BLaER1 (cell line): Measurements from ENCODE around the gene AMPH.

Source experiments
- H3K27ac ChIP-seq: shearing (Covaris generic); formaldehyde crosslinking; 2 replicates; pipeline ENCODE4 v1.8.1; 2022
- H3K27me3 ChIP-seq: shearing (Covaris generic); formaldehyde crosslinking; 2 replicates; pipeline ENCODE4 v1.8.1; 2022
- H3K36me3 ChIP-seq: shearing (Covaris generic); formaldehyde crosslinking; 2 replicates; pipeline ENCODE4 v1.8.1; 2022
- H3K4me1 ChIP-seq: shearing (Covaris generic); formaldehyde crosslinking; 2 replicates; pipeline ENCODE4 v1.8.1; 2022
- H3K4me2 ChIP-seq: shearing (Covaris generic); formaldehyde crosslinking; 2 replicates; pipeline ENCODE4 v1.8.1; 2022
- H3K4me3 ChIP-seq: shearing (Covaris generic); formaldehyde crosslinking; 2 replicates; pipeline ENCODE4 v1.8.1; 2022
- H3K9ac ChIP-seq: shearing (Covaris generic); formaldehyde crosslinking; 2 replicates; pipeline ENCODE4 v1.8.1; 2022
- H3K9me3 ChIP-seq: shearing (Covaris generic); formaldehyde crosslinking; 2 replicates; pipeline ENCODE4 v1.8.1; 2022
- H4K20me1 ChIP-seq: shearing (Covaris generic); formaldehyde crosslinking; 2 replicates; pipeline ENCODE4 v1.8.1; 2022
- Cebpa-rat ChIP-seq: shearing (Covaris generic); IDR thresholded peaks from 2 replicates; pipeline ENCODE4 v1.8.1; 2022

The AMPH gene

GRCh38 chr7:38448584-38449234 is 182.5 kb downstream of the AMPH start:
- H3K9ac ChIP-seq, result no peak overlapping the region
- H3K4me3 ChIP-seq, result no peak overlapping the region
- no peak overlapping the region for H3K27ac ChIP-seq
- no peaks in the 10 kb centered on the region for H4K20me1 ChIP-seq
- no peak overlapping the region for H3K4me2 ChIP-seq
- H3K36me3 ChIP-seq, result no peaks in the 10 kb centered on the region
- H3K4me1 ChIP-seq, result no peaks in the 10 kb centered on the region
- TF ChIP-seq Cebpa-rat, result no peak
- H3K27me3 ChIP-seq, result no peaks in the 10 kb centered on the region
- no peaks in the 10 kb centered on the region for H3K9me3 ChIP-seq

GRCh38 chr7:38448054-38448453 is 183.1 kb downstream of the AMPH start:
- no peak overlapping the region for H3K4me3 ChIP-seq
- H3K27ac ChIP-seq, result no peak overlapping the region
- no peak for TF ChIP-seq Cebpa-rat
- no peaks in the 10 kb centered on the region for H3K36me3 ChIP-seq
- H3K4me1 ChIP-seq, result no peaks in the 10 kb centered on the region
- H3K9me3 ChIP-seq, result no peaks in the 10 kb centered on the region
- H3K27me3 ChIP-seq, result no peaks in the 10 kb centered on the region
- H4K20me1 ChIP-seq, result no peaks in the 10 kb centered on the region
- no peak overlapping the region for H3K9ac ChIP-seq
- H3K4me2 ChIP-seq, result no peak overlapping the region

DNA sequence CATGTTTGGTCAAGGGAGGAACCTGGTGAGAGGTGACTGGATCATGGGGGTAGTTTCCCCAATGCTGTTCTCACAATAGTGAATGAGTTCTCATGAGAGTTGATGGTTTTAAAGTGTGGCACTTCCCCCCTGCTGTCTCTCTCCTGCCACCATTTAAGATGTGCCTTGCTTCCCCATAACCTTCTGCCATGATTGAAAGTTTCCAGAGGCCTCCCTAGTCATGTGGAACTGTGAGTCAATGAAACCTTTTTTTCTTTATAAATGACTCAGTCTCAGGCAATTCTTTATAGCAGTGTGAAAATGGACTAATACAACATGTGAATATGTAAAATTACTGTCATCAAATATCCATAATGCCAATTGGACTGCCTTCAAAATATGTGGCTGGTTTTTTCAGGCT is 192.2 kb downstream of the AMPH start:
- Histone ChIP-seq H3K36me3 (no peaks in the 10 kb centered on the region), H3K4me3 (no peak overlapping the region), H3K27ac (no peak overlapping the region), H4K20me1 (no peaks in the 10 kb centered on the region), H3K27me3 (no peaks in the 10 kb centered on the region), H3K4me1 (no peaks in the 10 kb centered on the region), H3K4me2 (no peak overlapping the region), H3K9me3 (no peaks in the 10 kb centered on the region), H3K9ac (no peak overlapping the region)
- no peak for TF ChIP-seq Cebpa-rat

DNA sequence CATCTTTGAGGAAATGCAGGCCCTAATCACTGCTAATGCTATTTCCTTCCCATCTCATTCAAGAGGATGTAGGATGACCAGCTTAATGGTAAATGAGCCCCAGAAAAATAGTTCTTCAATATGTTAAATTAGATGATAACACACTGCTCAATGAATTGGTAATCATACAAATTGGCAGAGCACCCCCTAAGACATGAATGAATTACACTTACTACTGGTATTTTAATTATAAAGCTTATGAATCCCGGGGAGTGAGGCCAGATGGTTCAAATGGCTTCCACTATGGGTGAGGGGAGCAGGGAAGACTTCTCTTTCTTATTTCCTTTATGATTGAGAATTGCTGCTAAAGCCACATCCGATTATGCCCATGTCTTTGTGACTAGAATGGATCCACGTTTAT is 198.5 kb downstream of the AMPH start:
- no peaks in the 10 kb centered on the region for H3K9me3 ChIP-seq
- no peaks in the 10 kb centered on the region for H4K20me1 ChIP-seq
- no peak overlapping the region for H3K4me3 ChIP-seq
- H3K4me2 ChIP-seq, result no peak overlapping the region
- no peak for TF ChIP-seq Cebpa-rat
- H3K27me3 ChIP-seq, result no peaks in the 10 kb centered on the region
- no peak overlapping the region for H3K27ac ChIP-seq
- H3K4me1 ChIP-seq, result no peaks in the 10 kb centered on the region
- H3K9ac ChIP-seq, result no peak overlapping the region
- no peaks in the 10 kb centered on the region for H3K36me3 ChIP-seq

DNA sequence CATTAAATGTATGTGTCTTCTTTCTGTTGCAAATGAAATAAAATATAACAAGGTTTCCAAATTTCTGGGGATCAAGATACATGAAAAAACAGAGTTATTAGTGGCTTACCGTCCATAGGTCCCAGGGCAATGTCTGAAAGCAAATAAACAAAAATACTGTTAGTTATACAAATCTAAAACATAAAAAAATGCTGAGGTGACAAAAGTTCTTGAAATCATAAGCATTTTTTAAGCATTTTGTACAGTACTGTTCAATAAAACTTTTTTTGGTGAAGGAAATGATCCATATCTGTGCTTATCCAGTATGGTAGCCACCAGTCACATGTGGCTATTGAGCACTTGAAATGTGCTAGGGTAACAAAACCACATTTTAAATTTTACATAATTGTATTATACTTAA is 199.1 kb downstream of the AMPH start:
- no peak overlapping the region for H3K4me3 ChIP-seq
- H3K36me3 ChIP-seq, result no peaks in the 10 kb centered on the region
- H3K27me3 ChIP-seq, result no peaks in the 10 kb centered on the region
- H3K9me3 ChIP-seq, result no peaks in the 10 kb centered on the region
- H3K27ac ChIP-seq, result no peak overlapping the region
- H3K9ac ChIP-seq, result no peak overlapping the region
- no peaks in the 10 kb centered on the region for H3K4me1 ChIP-seq
- H3K4me2 ChIP-seq, result no peak overlapping the region
- no peak for TF ChIP-seq Cebpa-rat
- no peaks in the 10 kb centered on the region for H4K20me1 ChIP-seq

DNA sequence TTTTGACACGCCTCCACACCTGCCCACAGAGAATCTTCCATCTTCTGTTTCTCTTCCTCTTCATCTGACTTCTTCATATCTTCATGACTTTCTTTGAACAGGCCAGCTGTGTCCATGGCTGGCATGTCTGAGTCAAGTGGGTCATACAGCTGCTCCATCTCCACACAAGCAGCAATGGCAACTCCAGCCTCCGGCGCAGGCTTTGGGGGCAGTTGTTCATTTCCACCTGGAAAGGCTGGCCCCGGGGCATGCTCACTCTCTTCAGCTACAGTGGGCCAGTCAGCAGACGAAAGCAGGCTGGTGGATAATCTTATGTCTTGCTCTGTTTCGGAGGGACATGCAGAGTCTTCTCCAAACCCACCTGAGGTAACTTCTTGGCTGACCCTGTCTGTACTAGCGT is 202.1 kb downstream of the AMPH start:
- H3K27me3 ChIP-seq, result no peaks in the 10 kb centered on the region
- H3K36me3 ChIP-seq, result no peaks in the 10 kb centered on the region
- H3K4me3 ChIP-seq, result no peak overlapping the region
- no peaks in the 10 kb centered on the region for H3K9me3 ChIP-seq
- TF ChIP-seq Cebpa-rat, result no peak
- no peak overlapping the region for H3K9ac ChIP-seq
- no peaks in the 10 kb centered on the region for H4K20me1 ChIP-seq
- peaks cover 15% of the 10 kb centered on the region for H3K4me1 ChIP-seq
- no peak overlapping the region for H3K4me2 ChIP-seq
- no peak overlapping the region for H3K27ac ChIP-seq

DNA sequence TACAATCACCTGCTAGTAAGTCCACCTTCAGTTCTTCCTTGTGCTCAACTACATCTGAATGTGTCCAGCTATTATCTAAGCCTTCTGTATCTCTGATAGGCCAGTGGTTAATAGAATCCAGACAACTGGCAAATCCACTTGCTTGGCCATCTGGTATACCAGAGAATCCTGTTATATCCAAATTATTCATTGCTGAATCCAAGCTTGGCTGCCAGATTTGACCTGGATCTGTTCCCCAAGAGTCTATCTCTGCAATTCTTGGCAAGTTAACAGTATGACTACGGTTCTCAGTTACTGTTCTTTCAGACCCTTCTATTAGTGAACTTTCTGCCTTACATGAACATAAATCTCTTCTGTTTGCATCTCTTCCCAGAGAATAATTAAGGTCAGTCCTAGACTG is 203.1 kb downstream of the AMPH start:
- no peak overlapping the region for H3K4me3 ChIP-seq

GRCh38 chr7:38427279-38427955 is 203.8 kb downstream of the AMPH start:
- no peaks in the 10 kb centered on the region for H3K36me3 ChIP-seq
- no peak overlapping the region for H3K9ac ChIP-seq
- H3K4me3 ChIP-seq, result no peak overlapping the region
- no peaks in the 10 kb centered on the region for H3K9me3 ChIP-seq
- H3K27me3 ChIP-seq, result no peaks in the 10 kb centered on the region
- no peak overlapping the region for H3K4me2 ChIP-seq
- H4K20me1 ChIP-seq, result no peaks in the 10 kb centered on the region
- H3K4me1 ChIP-seq, result peaks cover 15% of the 10 kb centered on the region
- no peak overlapping the region for H3K27ac ChIP-seq
- TF ChIP-seq Cebpa-rat, result no peak

More for the DNA sequence above, 203.1 kb downstream of the AMPH start:
- H3K4me1 ChIP-seq, result peaks cover 15% of the 10 kb centered on the region
- H3K9ac ChIP-seq, result no peak overlapping the region
- no peak overlapping the region for H3K27ac ChIP-seq
- H3K9me3 ChIP-seq, result no peaks in the 10 kb centered on the region
- H3K36me3 ChIP-seq, result no peaks in the 10 kb centered on the region
- no peak for TF ChIP-seq Cebpa-rat
- no peaks in the 10 kb centered on the region for H3K27me3 ChIP-seq
- no peaks in the 10 kb centered on the region for H4K20me1 ChIP-seq
- no peak overlapping the region for H3K4me2 ChIP-seq

GRCh38 chr7:38425509-38425908 is 205.7 kb downstream of the AMPH start:
- Histone ChIP-seq H3K4me1 (peaks cover 15% of the 10 kb centered on the region), H3K4me2 (peak overlapping the region; percentile 11; the same call in 1 of the 2 replicates), H3K27me3 (no peaks in the 10 kb centered on the region), H3K36me3 (no peaks in the 10 kb centered on the region), H3K4me3 (no peak overlapping the region), H3K9me3 (no peaks in the 10 kb centered on the region), H4K20me1 (no peaks in the 10 kb centered on the region), H3K9ac (no peak overlapping the region), H3K27ac (no peak overlapping the region)
- TF ChIP-seq Cebpa-rat, result no peak

GRCh38 chr7:38424750-38425463 is 206.3 kb downstream of the AMPH start:
- no peaks in the 10 kb centered on the region for H3K36me3 ChIP-seq
- H3K4me2 ChIP-seq, result peak overlapping the region; percentile 27; the same call in 1 of the 2 replicates
- no peak overlapping the region for H3K9ac ChIP-seq
- no peaks in the 10 kb centered on the region for H4K20me1 ChIP-seq
- H3K4me3 ChIP-seq, result no peak overlapping the region
- H3K27ac ChIP-seq, result no peak overlapping the region
- no peak for TF ChIP-seq Cebpa-rat
- peaks cover 15% of the 10 kb centered on the region for H3K4me1 ChIP-seq
- no peaks in the 10 kb centered on the region for H3K9me3 ChIP-seq
- H3K27me3 ChIP-seq, result no peaks in the 10 kb centered on the region
